ENCODE measurements around the gene CTNND2. TPM values are rescaled to one million over a fixed set of nuclear protein-coding genes. Genes with fewer than 3 reads are reported as not detected.

Gene CTNND2
- total and polyA plus RNA-seq, 4 donors, result 0.30 to 2.2 (median 0.71) TPM

GRCh38 chr5:11383506-11384095 is 520.6 kb downstream of the CTNND2 start:
- Histone ChIP-seq H3K9me3 (ENCODE audit: control insufficient read depth in 4 of 4, insufficient read depth in 3 of 4, low read length in 3 of 4) (peaks cover 0 to 4% (median 0%) of the 10 kb centered on the region in 4 donors), H3K36me3 (ENCODE audit: control insufficient read depth in 4 of 4, insufficient read depth in 4 of 4, low read length in 4 of 4) (no peaks in the 10 kb centered on the region), H3K9ac (ENCODE audit: insufficient read depth in 1 of 2, low read length in 2 of 2) (no peak overlapping the region), H3K4me1 (ENCODE audit: control insufficient read depth in 5 of 5, insufficient read depth in 5 of 5, low read length in 5 of 5) (peaks cover 0 to 6% (median 0%) of the 10 kb centered on the region in 5 donors), H3K4me3 (no peak overlapping the region), H3K27ac (ENCODE audit: low read depth in 1 of 2, low read length in 1 of 2) (no peak overlapping the region), H3K27me3 (ENCODE audit: control insufficient read depth in 3 of 3, insufficient read depth in 3 of 3, low read length in 2 of 3) (peaks cover 3 to 36% (median 27%) of the 10 kb centered on the region in 3 donors)
- DNase-seq (no peak), ATAC-seq (ENCODE audit: insufficient read depth, low FRiP score) (no peak)
- TF ChIP-seq CTCF (IDR thresholded peaks at IDR 0.05; ENCODE audit: control extremely low read depth, extremely low read depth), result no peak
- 80 to 83% methylated on average over 7 of the region's 7 CpGs for WGBS, 2 donors

- Histone ChIP-seq H3K9ac (ENCODE audit: insufficient read depth in 1 of 2, low read length in 2 of 2) (no peak overlapping the region), H3K36me3 (ENCODE audit: control insufficient read depth in 4 of 4, insufficient read depth in 4 of 4, low read length in 4 of 4) (no peaks in the 10 kb centered on the region), H3K4me1 (ENCODE audit: control insufficient read depth in 5 of 5, insufficient read depth in 5 of 5, low read length in 5 of 5) (no peaks in the 10 kb centered on the region), H3K9me3 (ENCODE audit: control insufficient read depth in 4 of 4, insufficient read depth in 3 of 4, low read length in 3 of 4) (no peaks in the 10 kb centered on the region), H3K27me3 (ENCODE audit: control insufficient read depth in 3 of 3, insufficient read depth in 3 of 3, low read length in 2 of 3) (peaks cover 0 to 9% (median 2%) of the 10 kb centered on the region in 3 donors), H3K27ac (ENCODE audit: low read depth in 1 of 2, low read length in 1 of 2) (no peak overlapping the region), H3K4me3 (no peak overlapping the region)
- 87 to 93% methylated on average over 5 of the region's 5 CpGs for WGBS, 2 donors
- DNase-seq (no peak), ATAC-seq (ENCODE audit: insufficient read depth, low FRiP score) (no peak)
- TF ChIP-seq CTCF (IDR thresholded peaks at IDR 0.05; ENCODE audit: control extremely low read depth, extremely low read depth), result no peak
Measured at GRCh38 chr5:11378461-11378860, 525.8 kb downstream of the CTNND2 start.

- 81 to 88% methylated on average over 2 of the region's 2 CpGs for WGBS, 2 donors
- Histone ChIP-seq H3K9ac (ENCODE audit: insufficient read depth in 1 of 2, low read length in 2 of 2) (no peak overlapping the region), H3K36me3 (ENCODE audit: control insufficient read depth in 4 of 4, insufficient read depth in 4 of 4, low read length in 4 of 4) (no peaks in the 10 kb centered on the region), H3K27ac (ENCODE audit: low read depth in 1 of 2, low read length in 1 of 2) (no peak overlapping the region), H3K27me3 (ENCODE audit: control insufficient read depth in 3 of 3, insufficient read depth in 3 of 3, low read length in 2 of 3) (peaks cover 0 to 4% (median 2%) of the 10 kb centered on the region in 3 donors), H3K9me3 (ENCODE audit: control insufficient read depth in 4 of 4, insufficient read depth in 3 of 4, low read length in 3 of 4) (no peaks in the 10 kb centered on the region), H3K4me1 (ENCODE audit: control insufficient read depth in 5 of 5, insufficient read depth in 5 of 5, low read length in 5 of 5) (no peaks in the 10 kb centered on the region), H3K4me3 (no peak overlapping the region)
- no peak for TF ChIP-seq CTCF (IDR thresholded peaks at IDR 0.05; ENCODE audit: control extremely low read depth, extremely low read depth)
- no peak for DNase-seq
- ATAC-seq (ENCODE audit: insufficient read depth, low FRiP score), result no peak
Measured at GRCh38 chr5:11377896-11378295, 526.4 kb downstream of the CTNND2 start.

- Histone ChIP-seq H3K4me1 (ENCODE audit: control insufficient read depth in 5 of 5, insufficient read depth in 5 of 5, low read length in 5 of 5) (no peaks in the 10 kb centered on the region), H3K9me3 (ENCODE audit: control insufficient read depth in 4 of 4, insufficient read depth in 3 of 4, low read length in 3 of 4) (no peaks in the 10 kb centered on the region), H3K9ac (ENCODE audit: insufficient read depth in 1 of 2, low read length in 2 of 2) (no peak overlapping the region), H3K4me3 (no peak overlapping the region), H3K27ac (ENCODE audit: low read depth in 1 of 2, low read length in 1 of 2) (no peak overlapping the region), H3K36me3 (ENCODE audit: control insufficient read depth in 4 of 4, insufficient read depth in 4 of 4, low read length in 4 of 4) (no peaks in the 10 kb centered on the region), H3K27me3 (ENCODE audit: control insufficient read depth in 3 of 3, insufficient read depth in 3 of 3, low read length in 2 of 3) (peaks cover 0 to 6% (median 0%) of the 10 kb centered on the region in 3 donors)
- ATAC-seq (ENCODE audit: insufficient read depth, low FRiP score) (no peak), DNase-seq (no peak)
- TF ChIP-seq CTCF (IDR thresholded peaks at IDR 0.05; ENCODE audit: control extremely low read depth, extremely low read depth), result no peak
- 82 to 91% methylated on average over 3 of the region's 3 CpGs for WGBS, 2 donors
Measured at GRCh38 chr5:11372191-11372590, 532.1 kb downstream of the CTNND2 start.
